K562 (cell line): Measurements from ENCODE around the gene ZNF546. TPM values are rescaled to one million over a fixed set of nuclear protein-coding genes. Genes with fewer than 3 reads are reported as not detected.
A peak's percentile ranks its signal among the peaks of the same experiment; 100 is the strongest.

Source experiments
- FOS ChIP-seq: IDR thresholded peaks from 3 replicates; pipeline ENCODE4 v1.6.1; 2011; ENCODE audit not compliant: insufficient read length; ENCODE audit errors: extremely low read depth
- FOXJ2 ChIP-seq: fragments of 200-800 bp; sonication (Bioruptor generic); IDR thresholded peaks from 2 replicates; pipeline ENCODE4 v1.6.1; 2016; ENCODE audit warnings: missing genetic modification characterization, missing compliant biosample characterization
- HCFC1 ChIP-seq: IDR thresholded peaks from 2 replicates; pipeline ENCODE4 v1.6.1; 2012; ENCODE audit warnings: low read depth, low read length, improper control_type of control experiment
- HDAC1 ChIP-seq, 2 experiments: fragments of 450-650 bp; IDR thresholded peaks; 2 replicates each; pipeline ENCODE4 v1.6.1; 2016 to 2017; ENCODE audit warnings: inconsistent platforms in 1 of 2, mild to moderate bottlenecking in 1 of 2, moderate library complexity in 1 of 2
- HDAC8 ChIP-seq: fragments of 450-650 bp; IDR thresholded peaks from 2 replicates; pipeline ENCODE4 v1.6.1; 2016; ENCODE audit warnings: mild to moderate bottlenecking, missing genetic modification characterization, moderate library complexity, missing compliant biosample characterization
- JUN ChIP-seq, 2 experiments: sonication (generic) in 1 of 2; formaldehyde crosslinking in 1 of 2; IDR thresholded peaks; 2 replicates each; pipeline versions ENCODE4 v1.6.1 to v1.8.0; 2012 to 2022; ENCODE audit warnings: borderline replicate concordance in 2 of 2, mild to moderate bottlenecking in 2 of 2, improper control_type of control experiment in 1 of 2, low read depth in 1 of 2, low read length in 1 of 2, missing genetic modification reagents in 1 of 2
- KAT2B ChIP-seq: IDR thresholded peaks from one replicate; pipeline ENCODE4 v1.6.1; 2012; ENCODE audit warnings: low read depth, mild to moderate bottlenecking, control low read depth, inconsistent platforms, low read length, moderate library complexity
- KAT7 ChIP-seq: sonication (generic); formaldehyde crosslinking; IDR thresholded peaks from 2 replicates; pipeline ENCODE4 v1.8.0; 2022; ENCODE audit warnings: missing genetic modification reagents, mild to moderate bottlenecking, borderline replicate concordance
- MCM7 ChIP-seq, 2 experiments: fragments of 450-650 bp; IDR thresholded peaks; 2 replicates each; pipeline ENCODE4 v1.6.1; 2016 to 2018
- MED1 ChIP-seq: sonication (generic); formaldehyde crosslinking; IDR thresholded peaks from 2 replicates; pipeline ENCODE4 v1.8.1; 2023; ENCODE audit warnings: missing genetic modification reagents, borderline replicate concordance
- NR2C2 ChIP-seq, 2 experiments: fragments of 200-800 bp in 1 of 2; sonication (Bioruptor generic) in 1 of 2; sonication (generic) in 1 of 2; formaldehyde crosslinking in 1 of 2; IDR thresholded peaks; 2 replicates each; pipeline versions ENCODE4 v1.6.1 to v1.8.0; 2016 to 2022; ENCODE audit warnings: mild to moderate bottlenecking in 1 of 2, missing compliant biosample characterization in 1 of 2, missing genetic modification characterization in 1 of 2, missing genetic modification reagents in 1 of 2
- NR4A1 ChIP-seq, 2 experiments: fragments of 250-450 bp in 1 of 2; fragments of 450-650 bp in 1 of 2; sonication (Bioruptor Pico) in 1 of 2; IDR thresholded peaks; 2 replicates each; pipeline versions ENCODE4 v1.4.0 to v1.6.1; 2016 to 2020; ENCODE audit warnings: mild to moderate bottlenecking in 2 of 2, missing compliant biosample characterization in 1 of 2, missing genetic modification characterization in 1 of 2, moderate library complexity in 1 of 2
- PHTF2 ChIP-seq: fragments of 250-450 bp; sonication (Bioruptor Pico); IDR thresholded peaks from 2 replicates; pipeline ENCODE4 v1.5.0; 2021; ENCODE audit warnings: mild to moderate bottlenecking
- POU5F1 ChIP-seq: fragments of 150-350 bp; IDR thresholded peaks from 2 replicates; pipeline ENCODE4 v1.6.1; 2014; ENCODE audit warnings: borderline replicate concordance, low read length, low read depth, mild to moderate bottlenecking; ENCODE audit not compliant: partially characterized antibody
- RHOXF2B ChIP-seq: fragments of 250-450 bp; sonication (Bioruptor Pico); conservative IDR thresholded peaks from 2 replicates; pipeline ENCODE4 v1.5.1; 2021
- SRSF3 ChIP-seq: fragments of 200-400 bp; formaldehyde crosslinking; IDR thresholded peaks from 2 replicates; pipeline ENCODE4 v1.6.1; 2016; ENCODE audit warnings: mild to moderate bottlenecking, low read length, moderate library complexity; ENCODE audit not compliant: insufficient read depth
- TCF7L2 ChIP-seq: fragments of 150-350 bp; IDR thresholded peaks from 2 replicates; pipeline ENCODE4 v1.6.1; 2016; ENCODE audit warnings: low read depth, mild to moderate bottlenecking, low read length, moderate library complexity
- TEAD1 ChIP-seq, 2 experiments: fragments of 450-650 bp in 1 of 2; sonication (generic) in 1 of 2; formaldehyde crosslinking; IDR thresholded peaks; 2 replicates each; pipeline versions ENCODE4 v1.4.0 to v1.8.0; 2020 to 2022; ENCODE audit warnings: mild to moderate bottlenecking in 2 of 2, missing genetic modification reagents in 1 of 2
- polyA plus RNA-seq, 8 experiments: library from polyadenylated mRNA; depleted of rRNA in 4 of 8; stranded (reverse) in 5 of 8; unstranded in 3 of 8; fragments of >200 nt; fragmentation: Nextera tagmentation in 2 of 8; fragmentation: Illumina TruSeq in 1 of 8; extraction: Ambion mirVana in 2 of 8; extraction: Trizol in 1 of 8; gene quantifications; 2 replicates each; pipeline versions ENCODE4 v1.2.1 to v1.2.3, GENCODE V29; 2011 to 2014; ENCODE audit warnings: inconsistent platforms in 1 of 8, missing spikeins in 1 of 8
- total RNA-seq, 7 experiments: library from RNA; depleted of rRNA in 6 of 7; stranded (reverse); fragments of >200 nt in 6 of 7; fragmentation: Illumina TruSeq in 2 of 7; extraction: Trizol in 2 of 7; gene quantifications; 2 replicates each; pipeline versions ENCODE4 v1.2.1 to v1.2.3, GENCODE V29; 2011 to 2021; ENCODE audit warnings: low replicate concordance in 1 of 7
- TF ChIP-seq, protein P1 (sequence below): fragments of 450-650 bp; formaldehyde crosslinking; IDR thresholded peaks from 2 replicates; pipeline ENCODE4 v1.4.0; 2020; ENCODE audit warnings: mild to moderate bottlenecking, moderate library complexity
- TF ChIP-seq, protein P2 (sequence below): fragments of 450-650 bp; IDR thresholded peaks from 2 replicates; pipeline ENCODE4 v1.7.0; 2016; ENCODE audit warnings: borderline replicate concordance
- TF ChIP-seq, protein P3 (sequence below): fragments of 450-650 bp; IDR thresholded peaks from 2 replicates; pipeline ENCODE4 v1.6.1; 2016; ENCODE audit warnings: antibody characterized with exemption

ZNF546 gene
- total and polyA plus RNA-seq, 9 of the 15 experiments (the other 6 are each of a cell fraction or from before 2014, with no cell fraction given) = 0.73 to 5.1 (median 2.2) TPM

DNA sequence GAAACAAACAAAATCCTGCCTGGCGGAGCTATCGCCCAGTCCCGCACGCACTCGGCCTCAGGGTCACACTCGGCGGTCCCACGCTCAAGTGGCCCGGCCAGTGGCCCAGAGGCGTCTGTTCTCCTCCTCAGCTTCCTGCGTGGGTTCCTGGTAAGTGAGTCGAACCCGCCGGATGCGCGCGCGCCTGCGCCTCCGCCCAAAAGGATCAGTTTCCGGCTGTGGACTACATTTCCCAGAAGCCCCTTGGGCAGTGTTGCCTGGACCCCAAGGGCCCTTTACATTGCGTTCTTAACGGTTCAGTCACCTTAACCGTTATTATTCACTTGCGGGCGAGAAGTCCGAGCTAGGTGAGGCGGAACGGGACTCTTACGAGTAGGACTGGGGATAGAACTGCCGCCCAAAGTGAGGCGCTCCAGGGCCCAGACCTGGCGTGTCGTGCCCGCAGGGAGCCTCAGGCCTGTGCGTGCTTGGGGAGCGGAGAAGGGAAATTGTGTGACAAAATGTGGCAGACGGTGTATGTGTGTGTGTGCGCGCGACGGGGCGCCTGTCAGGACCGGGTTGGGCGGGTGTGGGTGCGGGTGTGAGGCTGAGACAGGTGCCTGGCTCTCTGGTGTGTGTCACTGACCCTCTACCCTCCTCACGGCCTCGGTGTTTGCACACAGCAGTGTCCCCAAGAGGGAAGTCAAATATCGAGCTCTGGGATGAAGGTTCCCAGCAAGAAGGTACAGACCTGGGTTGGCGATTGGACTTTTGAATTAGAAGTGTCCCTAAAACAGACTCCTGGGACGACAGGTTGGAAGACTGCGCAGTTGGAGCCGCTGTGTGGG is at the start of gene ZNF546 (continued):
- TF ChIP-seq TEAD1 (CRISPR knock-in tag; IDR thresholded peaks at IDR 0.05) (no peak), FOS (no peak), PHTF2 (no peak), FOXJ2 (peak; percentile 68), NR4A1 (CRISPR knock-in tag; IDR thresholded peaks at IDR 0.05) (no peak), NR4A1 (tag; IDR thresholded peaks at IDR 0.05) (no peak), HDAC1 (IDR thresholded peaks at IDR 0.05) (peak in 1 of 2 experiments; percentile 65; a peak in 1 of 4 replicates), JUN (IDR thresholded peaks at IDR 0.05; ENCODE audit: borderline replicate concordance, low read depth, low read length) (no peak), JUN (CRISPR knock-in tag; IDR thresholded peaks at IDR 0.05; ENCODE audit: borderline replicate concordance) (no peak), SRSF3 (no peak), RHOXF2B (CRISPR knock-in tag) (no peak), NR2C2 (CRISPR knock-in tag; IDR thresholded peaks at IDR 0.05) (no peak), NR2C2 (tag; IDR thresholded peaks at IDR 0.05) (peak; percentile 92), MED1 (CRISPR knock-in tag) (no peak), HCFC1 (peak; percentile 92), TCF7L2 (no peak), POU5F1 (no peak), HDAC8 (tag) (no peak), KAT7 (CRISPR knock-in tag) (peak; percentile 66; the same call in 1 of the 2 replicates), MCM7 (IDR thresholded peaks at IDR 0.05) (no peak), KAT2B (no peak)
- TF ChIP-seq, protein P1, sequence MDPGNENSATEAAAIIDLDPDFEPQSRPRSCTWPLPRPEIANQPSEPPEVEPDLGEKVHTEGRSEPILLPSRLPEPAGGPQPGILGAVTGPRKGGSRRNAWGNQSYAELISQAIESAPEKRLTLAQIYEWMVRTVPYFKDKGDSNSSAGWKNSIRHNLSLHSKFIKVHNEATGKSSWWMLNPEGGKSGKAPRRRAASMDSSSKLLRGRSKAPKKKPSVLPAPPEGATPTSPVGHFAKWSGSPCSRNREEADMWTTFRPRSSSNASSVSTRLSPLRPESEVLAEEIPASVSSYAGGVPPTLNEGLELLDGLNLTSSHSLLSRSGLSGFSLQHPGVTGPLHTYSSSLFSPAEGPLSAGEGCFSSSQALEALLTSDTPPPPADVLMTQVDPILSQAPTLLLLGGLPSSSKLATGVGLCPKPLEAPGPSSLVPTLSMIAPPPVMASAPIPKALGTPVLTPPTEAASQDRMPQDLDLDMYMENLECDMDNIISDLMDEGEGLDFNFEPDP (CRISPR knock-in tag) = no peak
- TF ChIP-seq, protein P2, sequence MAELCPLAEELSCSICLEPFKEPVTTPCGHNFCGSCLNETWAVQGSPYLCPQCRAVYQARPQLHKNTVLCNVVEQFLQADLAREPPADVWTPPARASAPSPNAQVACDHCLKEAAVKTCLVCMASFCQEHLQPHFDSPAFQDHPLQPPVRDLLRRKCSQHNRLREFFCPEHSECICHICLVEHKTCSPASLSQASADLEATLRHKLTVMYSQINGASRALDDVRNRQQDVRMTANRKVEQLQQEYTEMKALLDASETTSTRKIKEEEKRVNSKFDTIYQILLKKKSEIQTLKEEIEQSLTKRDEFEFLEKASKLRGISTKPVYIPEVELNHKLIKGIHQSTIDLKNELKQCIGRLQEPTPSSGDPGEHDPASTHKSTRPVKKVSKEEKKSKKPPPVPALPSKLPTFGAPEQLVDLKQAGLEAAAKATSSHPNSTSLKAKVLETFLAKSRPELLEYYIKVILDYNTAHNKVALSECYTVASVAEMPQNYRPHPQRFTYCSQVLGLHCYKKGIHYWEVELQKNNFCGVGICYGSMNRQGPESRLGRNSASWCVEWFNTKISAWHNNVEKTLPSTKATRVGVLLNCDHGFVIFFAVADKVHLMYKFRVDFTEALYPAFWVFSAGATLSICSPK = no peak
- TF ChIP-seq, protein P3, sequence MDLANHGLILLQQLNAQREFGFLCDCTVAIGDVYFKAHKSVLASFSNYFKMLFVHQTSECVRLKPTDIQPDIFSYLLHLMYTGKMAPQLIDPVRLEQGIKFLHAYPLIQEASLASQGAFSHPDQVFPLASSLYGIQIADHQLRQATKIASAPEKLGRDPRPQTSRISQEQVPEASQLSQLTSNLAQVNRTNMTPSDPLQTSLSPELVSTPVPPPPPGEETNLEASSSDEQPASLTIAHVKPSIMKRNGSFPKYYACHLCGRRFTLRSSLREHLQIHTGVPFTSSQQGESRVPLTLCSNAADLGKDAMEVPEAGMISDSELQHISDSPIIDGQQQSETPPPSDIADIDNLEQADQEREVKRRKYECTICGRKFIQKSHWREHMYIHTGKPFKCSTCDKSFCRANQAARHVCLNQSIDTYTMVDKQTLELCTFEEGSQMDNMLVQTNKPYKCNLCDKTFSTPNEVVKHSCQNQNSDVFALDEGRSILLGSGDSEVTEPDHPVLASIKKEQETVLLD = peak; percentile 85
